ENCODE data around the gene MRPL46. TPM values are rescaled to one million over a fixed set of nuclear protein-coding genes. Genes with fewer than 3 reads are reported as not detected.
"Not testable (repeated sequence)": the region's sequence is repeated elsewhere in the genome, so short reads cannot be mapped to it uniquely, and the experiment has no call there.

MRPL46 gene
- polyA plus RNA-seq, 3 donors = 31.4 to 32.3 (median 31.8) TPM

- DNase-seq (ENCODE audit: low read depth in 3 of 3, low spot score in 2 of 3) = no peak
These were observed 18.2 kb downstream of the MRPL46 start for GRCh38 chr15:88448991-88449461.

- DNase-seq (ENCODE audit: low read depth in 3 of 3, low spot score in 2 of 3) = no peak
These were observed 19.4 kb downstream of the MRPL46 start for GRCh38 chr15:88447741-88448140.

- DNase-seq (ENCODE audit: low read depth in 3 of 3, low spot score in 2 of 3) = no peak
These were observed 20.0 kb downstream of the MRPL46 start for GRCh38 chr15:88447206-88447605.

DNA sequence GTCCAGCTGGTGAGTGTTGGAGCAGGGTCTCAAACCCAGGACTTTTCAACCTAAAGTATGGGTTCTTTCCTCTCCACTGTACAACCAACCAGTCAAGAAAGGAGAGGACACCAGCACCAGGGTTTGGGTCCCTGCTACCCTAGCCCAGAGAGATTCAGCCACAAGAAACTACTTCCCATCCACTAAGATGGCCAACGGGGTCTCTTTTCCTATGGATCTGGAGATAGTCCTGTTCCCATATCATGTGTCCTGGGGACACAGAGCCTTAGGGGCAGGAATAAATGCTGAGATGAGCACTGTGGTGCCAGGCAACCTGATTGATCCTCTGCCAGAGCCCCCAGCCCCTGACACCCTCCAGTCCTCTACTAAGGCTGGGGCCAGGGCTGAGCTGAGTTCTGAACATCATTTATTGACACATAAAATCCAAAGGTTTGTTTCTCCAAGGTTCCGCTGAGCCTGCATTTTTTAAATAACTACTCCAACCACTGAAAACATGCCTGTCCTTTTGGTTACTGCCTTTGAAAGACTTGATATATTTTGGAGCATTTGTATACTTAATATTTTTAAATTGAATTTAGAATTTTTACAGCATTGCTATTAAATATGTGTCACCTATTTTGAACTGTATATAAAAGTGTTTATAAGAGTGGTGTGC lies 26.0 kb downstream of the MRPL46 start:
- no peak for DNase-seq (ENCODE audit: low read depth in 3 of 3, low spot score in 2 of 3)

DNA sequence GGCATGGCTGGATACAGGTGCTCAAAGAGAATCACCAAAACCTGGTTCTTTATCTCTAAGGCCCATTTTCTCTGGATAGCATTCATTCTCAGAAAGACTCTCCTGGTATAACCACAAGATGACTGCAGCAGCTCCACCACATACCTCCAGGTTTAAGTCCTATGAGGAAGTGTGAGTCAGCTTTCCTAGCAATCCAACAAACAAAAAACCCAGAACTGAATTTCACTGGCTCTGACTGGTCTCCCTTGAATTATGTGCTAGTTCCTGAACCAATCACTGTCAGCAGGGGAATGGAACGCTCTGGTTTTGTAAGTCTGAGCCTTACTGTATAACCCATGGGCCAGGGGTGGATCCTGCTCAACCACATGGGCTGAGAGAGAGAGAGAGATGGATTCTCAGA lies 27.2 kb downstream of the MRPL46 start:
- no peak for DNase-seq (ENCODE audit: low read depth in 3 of 3, low spot score in 2 of 3)

- no peak for DNase-seq (ENCODE audit: low read depth in 3 of 3, low spot score in 2 of 3)
These were observed 29.0 kb downstream of the MRPL46 start for GRCh38 chr15:88438181-88438580.

DNA sequence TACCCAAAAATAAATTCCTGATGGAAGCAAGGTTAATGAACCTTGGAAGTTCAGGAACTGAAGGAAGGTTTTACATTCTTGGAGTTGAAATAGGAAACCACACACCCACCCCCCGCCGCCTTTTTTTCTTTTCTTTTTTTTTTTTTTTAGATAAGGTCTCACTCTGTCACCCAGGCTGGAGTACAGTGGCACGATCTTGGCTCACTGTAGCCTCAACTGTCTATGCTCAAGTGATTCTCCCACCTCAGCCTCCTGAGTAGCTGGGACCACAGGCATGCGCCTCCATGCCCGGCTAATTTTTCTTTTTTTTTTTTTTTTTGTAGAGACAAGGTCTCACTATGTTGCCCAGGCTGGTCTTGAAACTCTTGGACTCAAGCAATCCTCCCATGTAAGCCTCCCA lies 33.1 kb downstream of the MRPL46 start:
- DNase-seq (ENCODE audit: low read depth in 3 of 3, low spot score in 2 of 3) = not testable (repeated sequence)

GRCh38 chr15:88433046-88433685 lies 34.0 kb downstream of the MRPL46 start:
- no peak for DNase-seq (ENCODE audit: low read depth in 3 of 3, low spot score in 2 of 3)

- no peak for DNase-seq (ENCODE audit: low read depth in 3 of 3, low spot score in 2 of 3)
These were observed 35.7 kb downstream of the MRPL46 start for GRCh38 chr15:88431441-88431840.

DNA sequence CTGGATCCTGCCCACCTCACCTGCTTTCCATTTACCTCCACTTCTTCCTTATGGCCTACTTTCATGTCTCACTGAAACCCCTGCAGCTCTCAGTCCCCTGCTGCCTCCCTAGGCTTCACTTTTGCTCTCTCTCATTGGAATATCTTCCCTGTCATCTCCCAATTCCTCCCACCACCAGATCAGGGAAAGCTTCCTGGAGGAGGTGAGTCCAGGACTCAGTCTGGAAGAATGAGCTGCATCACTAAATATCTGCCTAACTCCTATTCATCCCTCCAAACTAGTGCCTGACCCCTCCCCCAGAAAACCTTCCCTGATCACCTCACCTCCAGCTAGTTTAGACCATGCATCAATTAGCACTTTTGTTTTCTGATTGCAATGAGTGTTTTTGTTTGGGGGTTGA lies 37.1 kb downstream of the MRPL46 start:
- DNase-seq (ENCODE audit: low read depth in 3 of 3, low spot score in 2 of 3) = no peak

DNA sequence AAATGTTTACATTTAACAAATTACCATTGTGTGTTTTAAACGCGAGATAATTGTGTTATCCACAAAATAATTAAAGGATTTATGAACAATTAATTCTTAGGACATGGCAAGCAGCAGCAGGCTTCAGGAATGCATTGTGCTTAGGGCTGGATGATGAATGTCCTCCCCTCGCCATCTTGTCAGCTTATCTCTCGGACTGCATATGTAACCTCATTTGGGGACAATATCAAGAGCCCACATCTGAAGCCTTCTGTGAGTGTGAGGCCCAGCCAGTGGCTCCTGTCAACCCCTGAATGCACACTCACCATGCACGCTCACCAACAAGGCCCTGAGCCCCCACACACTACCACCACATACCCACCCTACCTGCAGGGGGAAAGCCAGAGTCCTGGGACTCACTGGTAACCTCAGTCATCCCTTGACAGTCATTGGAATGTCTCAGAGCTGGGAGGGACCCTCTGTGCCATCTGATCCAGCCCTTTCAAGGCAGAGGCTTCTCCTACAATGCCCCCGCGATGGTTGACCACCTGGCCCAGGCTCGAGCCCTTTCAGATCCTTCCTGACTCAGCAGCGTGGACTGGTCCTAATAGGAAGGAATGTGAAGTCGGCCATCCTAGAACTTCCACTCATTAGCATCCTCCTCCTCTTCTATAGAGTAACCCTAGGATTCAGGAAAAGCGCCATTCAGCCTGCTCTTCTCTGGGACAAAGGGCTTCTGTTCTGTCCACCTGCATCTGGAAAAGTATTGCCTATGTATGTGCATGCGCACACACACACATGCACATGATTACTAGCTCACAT lies 38.2 kb downstream of the MRPL46 start:
- DNase-seq (ENCODE audit: low read depth in 3 of 3, low spot score in 2 of 3) = no peak

GRCh38 chr15:88428053-88428452 lies 39.1 kb downstream of the MRPL46 start:
- no peak for DNase-seq (ENCODE audit: low read depth in 3 of 3, low spot score in 2 of 3)

DNA sequence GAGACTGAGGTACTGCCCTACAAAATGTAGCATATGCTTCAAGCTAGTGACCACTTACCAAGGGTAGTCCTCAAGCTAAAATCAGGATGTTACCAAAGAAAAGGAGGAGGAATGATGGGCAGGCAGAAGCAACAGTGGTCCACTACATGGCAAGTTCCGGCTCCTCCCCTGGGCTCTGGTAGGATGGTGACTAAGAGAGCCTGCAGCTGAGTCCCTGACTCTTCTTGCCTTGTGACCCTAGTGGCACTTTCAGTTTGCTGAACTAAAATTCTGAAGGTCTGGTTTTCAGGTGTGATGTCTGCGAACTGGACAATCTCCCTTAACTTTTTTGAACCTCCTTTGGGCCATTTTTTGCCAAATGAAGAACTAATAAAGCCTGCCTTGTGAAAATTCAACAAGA lies 40.9 kb downstream of the MRPL46 start:
- no peak for DNase-seq (ENCODE audit: low read depth in 3 of 3, low spot score in 2 of 3)

DNA sequence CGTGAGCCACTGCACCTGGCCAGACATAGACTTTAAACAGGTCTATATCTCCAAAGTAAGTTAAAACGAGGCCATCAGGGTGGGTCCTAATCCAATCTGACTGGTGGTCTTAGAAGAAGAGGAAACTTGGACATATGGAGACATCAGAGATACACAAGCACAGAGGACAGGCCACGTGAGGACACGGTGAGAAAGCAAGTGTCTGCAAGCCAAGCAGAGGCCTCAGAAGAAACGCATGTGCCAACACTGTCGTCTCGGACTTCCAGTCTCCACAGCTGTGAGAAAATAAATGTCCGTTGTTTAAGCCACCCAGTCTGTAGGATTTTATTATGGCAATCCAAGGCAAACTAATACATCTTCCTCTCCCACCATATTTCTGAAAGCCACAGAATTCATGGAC lies 43.9 kb downstream of the MRPL46 start:
- no peak for DNase-seq (ENCODE audit: low read depth in 3 of 3, low spot score in 2 of 3)

DNA sequence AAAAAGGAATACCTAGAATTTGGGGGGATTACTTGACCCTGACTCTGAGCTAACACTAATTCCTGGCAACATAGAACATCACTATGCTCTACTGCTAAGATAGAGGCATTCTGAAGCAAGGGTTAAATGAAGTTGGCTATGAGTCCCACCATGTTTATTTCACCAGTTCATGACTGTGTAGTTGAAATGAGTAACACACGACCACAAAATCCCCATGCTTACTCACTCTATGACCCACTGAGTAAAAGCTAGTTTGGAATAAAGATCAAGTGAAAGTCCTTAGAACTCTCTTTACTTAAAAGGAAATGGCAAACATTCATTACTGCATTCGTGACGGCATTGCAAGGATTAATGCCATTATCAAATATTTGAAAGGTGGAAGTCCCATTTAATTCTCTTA lies 47.4 kb downstream of the MRPL46 start:
- no peak for DNase-seq (ENCODE audit: low read depth in 3 of 3, low spot score in 2 of 3)

Other genes with a start within 250 kb of the MRPL46 start
- 10 to 100 TPM in 2 of 3 donors, 1 to 10 TPM in 1; 7.9 to 13.2 (median 10.9) TPM for gene NTRK3, start 210.6 kb downstream of the MRPL46 start, polyA plus RNA-seq (ENCODE audit: insufficient read length in 3 of 3)
- 10 to 100 TPM; 41.6 to 46.0 (median 42.7) TPM for gene MRPS11, start 320 bp upstream of the MRPL46 start, polyA plus RNA-seq (ENCODE audit: insufficient read length in 3 of 3)
- gene DET1, start 79.3 kb upstream of the MRPL46 start, polyA plus RNA-seq (ENCODE audit: insufficient read length in 3 of 3) = 10 to 100 TPM; 12.2 to 15.4 (median 15.0) TPM
- 1 to 10 TPM; 5.8 to 6.3 (median 6.1) TPM for gene AEN, start 154.0 kb upstream of the MRPL46 start, polyA plus RNA-seq (ENCODE audit: insufficient read length in 3 of 3)
- gene ISG20, start 171.6 kb upstream of the MRPL46 start, polyA plus RNA-seq (ENCODE audit: insufficient read length in 3 of 3) = 1 to 10 TPM in 2 of 3 donors, under 1 TPM in 1; 1.00 to 1.3 (median 1.2) TPM